ENCODE results near the gene ZNF391.

- no peak for TF ChIP-seq CTCF (IDR thresholded peaks at IDR 0.05)
- no peak for TF ChIP-seq POLR2AphosphoS5 (IDR thresholded peaks at IDR 0.05)
Measured at GRCh38 chr6:27400877-27401642, 12.5 kb downstream of the ZNF391 start.

All from gastroesophageal sphincter (tissue), 3 donors.